MM.1S (cell line): ENCODE data around the gene EIF4A3.

ENCODE experiments used
- DNase-seq: peaks from one replicate; pipeline ENCODE4 v3.0.0-alpha.2; 2015
- H2AFZ ChIP-seq: fragments of 300-600 bp; sonication (generic); 2 replicates; pipeline ENCODE4 v1.6.0; 2016; ENCODE audit warnings: antibody characterized with exemption, low read length
- H3F3A ChIP-seq: fragments of 300-600 bp; sonication (generic); 2 replicates; pipeline ENCODE4 v1.6.1; 2016; ENCODE audit warnings: mild to moderate bottlenecking, antibody characterized with exemption, low read length, moderate library complexity, mixed read lengths; ENCODE audit not compliant: insufficient read depth
- H3K27ac ChIP-seq: fragments of 300-600 bp; sonication (generic); 2 replicates; pipeline ENCODE4 v1.5.1; 2016; ENCODE audit warnings: mild to moderate bottlenecking, low read length
- H3K27me3 ChIP-seq: fragments of 300-600 bp; sonication (generic); replicated peaks from 2 replicates; pipeline ENCODE4 v1.6.0; 2016; ENCODE audit warnings: low read length; ENCODE audit not compliant: insufficient read depth
- H3K36me3 ChIP-seq: fragments of 300-600 bp; sonication (generic); replicated peaks from 2 replicates; pipeline ENCODE4 v1.6.1; 2016; ENCODE audit warnings: mild to moderate bottlenecking, low read length, mixed read lengths; ENCODE audit not compliant: insufficient read depth
- H3K4me1 ChIP-seq: fragments of 300-600 bp; sonication (generic); 2 replicates; pipeline ENCODE4 v1.6.1; 2016; ENCODE audit warnings: low read length, mixed read lengths
- H3K4me2 ChIP-seq: fragments of 300-600 bp; sonication (generic); 2 replicates; pipeline ENCODE4 v1.6.0; 2016; ENCODE audit warnings: low read depth, low read length
- H3K4me3 ChIP-seq: fragments of 300-600 bp; sonication (generic); 2 replicates; pipeline ENCODE4 v1.5.1; 2016; ENCODE audit warnings: low read length, mixed read lengths
- H3K79me2 ChIP-seq: fragments of 300-600 bp; sonication (generic); 2 replicates; pipeline ENCODE4 v1.6.1; 2016; ENCODE audit warnings: mixed run types, low read length, mixed read lengths
- H3K9ac ChIP-seq: fragments of 300-600 bp; sonication (generic); 2 replicates; pipeline ENCODE4 v1.6.1; 2016; ENCODE audit warnings: low read length, mixed read lengths
- H3K9me2 ChIP-seq: fragments of 300-600 bp; sonication (generic); replicated peaks from 2 replicates; pipeline ENCODE4 v1.6.1; 2016; ENCODE audit warnings: mild to moderate bottlenecking, low read length, mixed read lengths; ENCODE audit not compliant: insufficient read depth
- H3K9me3 ChIP-seq: fragments of 300-600 bp; sonication (generic); replicated peaks from 2 replicates; pipeline ENCODE4 v1.6.1; 2016; ENCODE audit warnings: mild to moderate bottlenecking, low read length, mixed read lengths; ENCODE audit not compliant: insufficient read depth
- H4K20me1 ChIP-seq: fragments of 300-600 bp; sonication (generic); 2 replicates; pipeline ENCODE4 v1.6.1; 2016; ENCODE audit warnings: mild to moderate bottlenecking, low read length, moderate library complexity, mixed read lengths; ENCODE audit not compliant: insufficient read depth
- CTCF ChIP-seq: fragments of 300-600 bp; sonication (generic); IDR thresholded peaks from 2 replicates; pipeline ENCODE4 v1.5.1; 2016; ENCODE audit warnings: antibody characterized with exemption, low read length, mixed read lengths
- EZH2 ChIP-seq: fragments of 300-600 bp; sonication (generic); optimal IDR thresholded peaks from 2 replicates; pipeline ENCODE3; 2017; ENCODE audit warnings: low read depth, mild to moderate bottlenecking, antibody characterized with exemption, low read length, mixed read lengths
- EZH2phosphoT487 ChIP-seq: fragments of 300-600 bp; sonication (generic); IDR thresholded peaks from 2 replicates; pipeline ENCODE4 v1.6.1; 2018; ENCODE audit warnings: antibody characterized with exemption, low read length

EIF4A3 gene

GRCh38 chr17:80112471-80113032 lies 34.4 kb downstream of the EIF4A3 start:
- Histone ChIP-seq H3K4me1 (no peaks in the 10 kb centered on the region), H3K27ac (no peak overlapping the region), H3K4me3 (no peak overlapping the region), H3K79me2 (no peaks in the 10 kb centered on the region), H3K9me3 (no peaks in the 10 kb centered on the region), H4K20me1 (no peaks in the 10 kb centered on the region), H3K9me2 (no peaks in the 10 kb centered on the region), H3K36me3 (no peaks in the 10 kb centered on the region), H2AFZ (no peak overlapping the region), H3K9ac (no peak overlapping the region), H3K4me2 (no peak overlapping the region), H3K27me3 (peaks cover 98% of the 10 kb centered on the region), H3F3A (no peaks in the 10 kb centered on the region)
- DNase-seq = no peak
- TF ChIP-seq EZH2 (no peak), CTCF (no peak), EZH2phosphoT487 (no peak)

- H4K20me1 ChIP-seq = no peaks in the 10 kb centered on the region
- H3K4me1 ChIP-seq = no peaks in the 10 kb centered on the region
- H3K4me3 ChIP-seq = no peak overlapping the region
- no peaks in the 10 kb centered on the region for H3K36me3 ChIP-seq
- no peaks in the 10 kb centered on the region for H3F3A ChIP-seq
- H3K9me3 ChIP-seq = no peaks in the 10 kb centered on the region
- H3K4me2 ChIP-seq = no peak overlapping the region
- no peak for DNase-seq
- no peak overlapping the region for H2AFZ ChIP-seq
- H3K9ac ChIP-seq = no peak overlapping the region
- H3K27me3 ChIP-seq = peaks cover 98% of the 10 kb centered on the region
- no peaks in the 10 kb centered on the region for H3K9me2 ChIP-seq
- no peak overlapping the region for H3K27ac ChIP-seq
- TF ChIP-seq CTCF (no peak), EZH2 (no peak), EZH2phosphoT487 (no peak)
- H3K79me2 ChIP-seq = no peaks in the 10 kb centered on the region
These were observed 35.0 kb downstream of the EIF4A3 start for GRCh38 chr17:80111702-80112470.

- Histone ChIP-seq H3K36me3 (no peaks in the 10 kb centered on the region), H4K20me1 (no peaks in the 10 kb centered on the region), H3K9me2 (no peaks in the 10 kb centered on the region), H3K9me3 (no peaks in the 10 kb centered on the region), H3K4me2 (no peak overlapping the region), H3K27ac (no peak overlapping the region), H3K4me3 (no peak overlapping the region), H3K4me1 (no peaks in the 10 kb centered on the region), H3K27me3 (peaks cover 97% of the 10 kb centered on the region), H3K9ac (no peak overlapping the region), H3F3A (no peaks in the 10 kb centered on the region), H3K79me2 (no peaks in the 10 kb centered on the region), H2AFZ (no peak overlapping the region)
- no peak for DNase-seq
- TF ChIP-seq EZH2 (no peak), CTCF (no peak), EZH2phosphoT487 (no peak)
These were observed 35.8 kb downstream of the EIF4A3 start for GRCh38 chr17:80110927-80111701.
